Spleen (tissue), 7 donors: ENCODE data around the gene RIPOR2.

ENCODE experiments used
- CTCF ChIP-seq, 11 experiments: fragments of 200-600 bp in 7 of 11; fragments of 450-650 bp in 4 of 11; sonication (generic) in 4 of 11; IDR thresholded peaks in 8 of 11; conservative IDR thresholded peaks in 3 of 11; 1 replicate in 7 of 11; 2 replicates in 4 of 11; pipeline versions ENCODE4 v1.4.0 to v1.8.0; 2016 to 2021; ENCODE audit warnings: antibody characterized with exemption in 11 of 11, inconsistent platforms in 4 of 11, mild to moderate bottlenecking in 1 of 11
- POLR2A ChIP-seq, 3 donors: fragments of 450-650 bp; IDR thresholded peaks; one replicate each; pipeline ENCODE4 v1.5.1; 2017; ENCODE audit warnings: antibody characterized with exemption in 3 of 3, mild to moderate bottlenecking in 1 of 3
- POLR2AphosphoS5 ChIP-seq, 3 donors: sonication (generic); formaldehyde crosslinking; IDR thresholded peaks; one replicate each; pipeline ENCODE4 v1.5.1; 2017; ENCODE audit warnings: antibody characterized with exemption in 3 of 3
- donor health status: DM: no; HTN: no; CAD: no; lungs with moderate emphysema.
- donor health status: DM: no; HTN: no; CAD: no.
- donor health status: DM: no; HTN: no; CAD: no.

- TF ChIP-seq CTCF (IDR thresholded peaks at IDR 0.05 in 8 of 11, conservative IDR thresholded peaks at IDR 0.05 in 3 of 11), result no peak
- no peak for TF ChIP-seq POLR2A (IDR thresholded peaks at IDR 0.05)
- no peak for TF ChIP-seq POLR2AphosphoS5 (IDR thresholded peaks at IDR 0.05)
Measured at GRCh38 chr6:24891004-24891403, 44.8 kb downstream of the RIPOR2 start.
